GM18909 (cell line): ENCODE measurements around the gene CTBP1.

Experiments
- ATAC-seq: cut with Tn5 transposase; IDR thresholded peaks from one replicate; pipeline ENCODE4 v1.9.1; 2021; ENCODE audit warnings: mild to moderate bottlenecking; ENCODE audit not compliant: unreplicated experiment, poor library complexity

The CTBP1 gene

GRCh38 chr4:1226144-1226481, 22.8 kb downstream of the CTBP1 start:
- ATAC-seq = no peak

DNA sequence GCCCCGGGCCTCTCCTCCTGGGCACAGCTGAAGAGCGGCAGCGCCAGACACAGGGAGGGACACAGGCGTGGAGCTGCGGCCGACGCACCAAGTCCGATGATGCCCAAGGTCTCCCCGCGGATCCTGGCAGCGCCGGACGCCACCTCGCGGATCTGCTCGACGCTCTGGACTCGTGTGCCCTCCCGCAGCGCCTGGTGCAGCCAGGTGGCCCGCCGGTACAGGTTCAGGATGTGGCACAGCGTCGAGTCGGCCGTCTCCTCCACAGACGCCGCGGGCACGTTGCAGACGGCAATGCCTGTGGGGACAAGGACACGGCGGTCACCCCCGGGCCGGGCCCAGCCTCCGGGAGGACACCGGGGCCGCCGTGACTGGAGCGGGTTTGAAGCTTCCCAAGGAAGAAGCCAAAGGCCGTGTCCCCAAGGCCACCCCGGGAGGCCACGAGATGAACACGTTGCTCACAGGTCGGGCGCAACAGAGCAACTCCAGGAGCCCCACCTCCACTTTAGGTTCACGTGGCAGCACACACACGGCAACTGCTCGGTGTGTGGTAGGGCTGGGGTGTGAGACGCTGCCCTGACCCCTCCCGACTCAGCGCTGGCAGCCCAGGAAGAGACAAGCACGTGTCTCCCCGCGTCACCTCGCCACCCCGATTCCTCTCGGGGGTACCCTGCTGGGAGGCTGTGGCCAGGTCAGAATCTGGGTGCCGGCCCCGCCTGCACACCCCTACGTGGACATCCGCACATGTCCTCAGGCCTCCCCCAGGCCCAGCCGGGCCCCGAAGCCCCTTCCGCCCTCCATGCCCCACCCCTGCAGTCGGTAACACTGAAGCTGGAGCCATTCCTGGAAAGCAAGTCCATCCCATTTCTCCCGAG, 23.4 kb downstream of the CTBP1 start:
- no peak for ATAC-seq

- no peak for ATAC-seq
Observed at GRCh38 chr4:1223841-1224809, 24.8 kb downstream of the CTBP1 start.

GRCh38 chr4:1222938-1223690, 25.8 kb downstream of the CTBP1 start:
- no peak for ATAC-seq

GRCh38 chr4:1222036-1222789, 26.7 kb downstream of the CTBP1 start:
- no peak for ATAC-seq

DNA sequence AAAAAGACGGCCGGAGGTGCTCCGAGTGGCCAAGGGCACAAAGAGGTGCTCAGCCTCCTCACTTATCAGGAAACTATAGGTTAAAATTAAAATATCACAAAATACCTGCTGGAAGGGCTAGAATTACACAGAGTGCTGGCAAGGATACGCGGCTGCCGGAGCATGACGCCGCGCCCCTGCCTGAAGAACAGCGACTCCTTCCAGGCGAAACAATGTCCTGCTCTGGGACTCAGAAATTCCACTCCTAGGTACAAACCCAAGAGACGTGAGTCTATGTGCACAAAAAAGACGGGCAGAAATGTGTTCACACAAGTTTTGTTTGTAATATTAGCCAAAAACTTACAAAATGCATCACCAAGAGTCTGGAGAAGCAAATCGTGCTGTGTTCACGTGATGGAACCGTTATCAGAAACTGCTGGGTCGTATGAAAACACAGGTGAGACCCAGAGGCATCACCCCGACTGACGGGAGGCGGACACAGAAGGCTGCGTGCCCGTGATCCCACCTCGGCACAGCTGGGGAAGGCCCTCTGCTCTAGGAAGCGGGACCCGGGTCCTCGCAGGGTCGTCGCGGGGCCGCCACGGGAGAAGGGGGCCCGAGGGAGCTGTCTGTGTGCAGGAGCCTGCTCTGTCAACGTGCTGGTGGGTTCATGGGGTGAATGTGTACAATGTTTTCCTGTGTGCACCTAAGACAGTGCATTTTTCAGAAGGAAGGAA, 27.6 kb downstream of the CTBP1 start:
- ATAC-seq = no peak

DNA sequence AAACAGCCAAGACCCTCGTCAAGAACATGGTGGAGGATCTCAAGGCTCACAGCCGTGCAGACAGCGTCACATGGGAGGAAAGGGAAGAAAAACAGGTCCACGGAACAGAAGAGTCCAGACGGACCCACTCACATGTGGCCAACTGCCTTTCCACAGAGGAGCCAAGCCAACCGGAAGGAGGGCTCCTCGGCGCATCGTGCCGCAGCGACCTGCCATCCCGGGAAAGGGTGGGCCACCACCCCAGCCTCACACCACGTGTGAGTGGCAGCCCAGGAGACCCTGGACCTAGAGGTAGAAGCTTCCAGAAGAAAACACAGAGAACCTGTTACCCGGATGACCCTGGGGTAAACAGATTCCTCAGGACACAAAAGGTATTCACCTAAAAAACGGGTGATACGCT, 28.4 kb downstream of the CTBP1 start:
- ATAC-seq = no peak

DNA sequence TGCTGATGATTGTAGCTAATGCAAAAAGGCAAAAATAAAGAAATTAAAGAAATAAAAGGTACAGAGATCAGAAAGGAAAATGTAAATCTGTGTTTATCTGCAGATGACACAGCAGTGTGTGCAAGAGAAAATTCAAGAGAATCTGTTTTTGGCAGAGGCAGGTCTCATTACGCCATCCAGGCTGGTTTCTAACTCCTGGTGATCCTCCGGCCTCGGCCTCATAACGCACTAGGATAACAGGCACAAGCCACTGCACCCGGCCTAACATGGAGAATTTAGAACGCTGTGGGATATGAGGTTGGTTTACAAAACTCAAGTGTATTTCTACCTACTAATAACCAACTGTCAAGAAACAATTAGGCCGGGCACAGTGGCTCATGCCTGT, 29.4 kb downstream of the CTBP1 start:
- ATAC-seq = no peak

DNA sequence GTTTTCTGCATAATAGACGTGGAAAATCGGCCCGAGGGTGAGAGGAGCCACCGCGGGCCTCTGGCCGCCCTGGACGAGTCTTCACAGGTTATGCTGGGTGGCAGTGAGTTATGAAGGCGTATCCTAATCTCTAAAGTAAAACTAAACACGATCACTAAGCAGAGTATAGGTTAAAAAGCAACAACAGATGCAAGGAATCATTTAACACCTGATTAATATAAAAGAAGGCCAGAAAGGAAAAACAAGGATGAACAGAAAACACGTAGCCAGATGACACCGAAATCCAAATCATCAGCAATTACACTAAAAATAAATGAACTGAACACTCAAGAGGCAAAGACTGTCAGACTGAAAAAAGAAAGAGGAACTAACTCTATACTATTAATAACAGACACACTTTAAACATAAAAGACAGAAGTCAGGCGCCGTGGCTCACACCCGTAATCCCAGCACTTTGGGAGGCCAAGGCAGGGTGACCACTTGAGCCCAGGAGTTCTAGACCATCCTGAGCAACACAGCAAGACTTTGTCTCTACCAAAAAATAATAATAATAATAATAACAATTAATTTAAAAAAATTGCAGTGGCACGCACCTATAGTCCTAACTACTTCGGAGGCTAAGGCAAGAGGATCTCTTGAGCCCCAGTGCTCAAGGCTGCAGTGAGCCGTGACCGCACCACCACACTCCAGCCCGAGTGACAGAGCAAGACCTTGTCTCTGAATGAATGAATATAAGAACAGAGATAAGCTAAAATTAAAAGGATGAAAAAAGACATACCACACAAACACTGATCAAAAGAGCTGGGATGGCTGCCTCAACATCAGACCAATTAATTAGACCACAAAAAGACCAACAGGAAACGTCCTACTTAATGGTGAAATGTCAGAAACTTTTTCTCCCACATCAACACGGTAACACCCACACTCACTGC, 30.0 kb downstream of the CTBP1 start:
- peak; percentile 77 for ATAC-seq

DNA sequence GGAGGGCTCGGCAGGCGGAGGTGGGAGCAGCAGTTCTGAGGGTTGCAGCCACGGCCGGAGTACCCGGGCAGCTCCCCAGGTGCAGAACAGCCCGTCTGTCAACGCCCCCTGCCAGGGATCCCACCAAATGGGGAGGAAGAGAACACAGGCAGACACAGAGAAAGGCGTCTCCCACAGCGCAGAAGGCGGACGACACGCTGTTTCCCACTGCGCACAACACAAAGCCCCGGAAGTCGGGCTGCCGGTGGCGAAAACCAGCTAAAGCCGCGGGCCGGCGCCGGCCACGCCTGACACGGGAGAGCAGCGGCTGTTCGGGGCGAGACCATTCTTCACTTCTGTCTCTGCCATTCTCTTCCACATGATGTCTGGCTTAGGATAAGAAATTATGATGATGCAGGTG, 31.6 kb downstream of the CTBP1 start:
- ATAC-seq = no peak

DNA sequence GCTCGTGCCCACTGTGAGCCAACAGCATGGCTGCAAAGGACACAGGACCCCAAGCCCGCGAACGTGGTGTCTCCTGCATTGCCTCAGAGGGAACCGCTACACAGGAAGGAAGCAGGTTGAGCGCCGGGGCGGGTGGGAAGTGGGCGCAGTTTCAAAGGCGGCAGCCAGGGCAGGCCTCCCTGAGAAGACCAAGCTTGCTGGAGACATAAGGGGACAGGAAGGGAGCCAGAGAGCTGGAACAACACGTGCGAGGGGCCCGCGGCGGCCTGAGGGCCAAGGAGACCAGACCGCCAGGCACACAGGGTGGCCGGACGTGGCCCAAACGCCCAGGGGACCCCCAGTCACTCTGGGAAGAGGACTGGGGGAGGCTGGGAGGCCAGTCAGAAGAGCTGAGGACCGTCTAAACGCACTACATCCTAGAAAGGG, 32.0 kb downstream of the CTBP1 start:
- no peak for ATAC-seq

DNA sequence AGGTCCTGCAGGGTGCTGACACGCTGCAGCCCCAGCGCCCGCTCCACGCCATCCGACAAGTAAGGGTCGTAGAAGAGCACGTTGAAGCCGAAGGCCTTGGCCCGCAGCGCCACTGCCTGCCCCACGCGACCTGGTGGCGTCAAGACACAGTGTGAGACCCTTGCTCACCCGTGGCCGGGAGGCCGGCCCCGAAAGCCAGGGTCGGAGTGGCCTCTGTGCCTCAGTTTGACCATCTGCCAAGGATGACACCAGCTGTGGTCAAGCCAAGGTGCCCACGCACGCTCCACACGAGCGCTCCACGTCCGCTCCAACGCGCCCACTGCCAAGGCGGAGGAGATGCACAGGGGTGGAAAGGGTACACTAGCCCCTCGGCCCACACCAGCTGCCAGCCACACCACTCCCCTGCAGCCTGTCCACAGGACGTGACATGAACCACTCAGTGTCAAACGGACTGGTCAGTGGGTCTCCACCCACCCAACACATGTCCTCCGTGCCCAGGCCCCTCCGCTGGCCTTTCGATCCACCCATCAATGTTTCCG, 32.8 kb downstream of the CTBP1 start:
- no peak for ATAC-seq

DNA sequence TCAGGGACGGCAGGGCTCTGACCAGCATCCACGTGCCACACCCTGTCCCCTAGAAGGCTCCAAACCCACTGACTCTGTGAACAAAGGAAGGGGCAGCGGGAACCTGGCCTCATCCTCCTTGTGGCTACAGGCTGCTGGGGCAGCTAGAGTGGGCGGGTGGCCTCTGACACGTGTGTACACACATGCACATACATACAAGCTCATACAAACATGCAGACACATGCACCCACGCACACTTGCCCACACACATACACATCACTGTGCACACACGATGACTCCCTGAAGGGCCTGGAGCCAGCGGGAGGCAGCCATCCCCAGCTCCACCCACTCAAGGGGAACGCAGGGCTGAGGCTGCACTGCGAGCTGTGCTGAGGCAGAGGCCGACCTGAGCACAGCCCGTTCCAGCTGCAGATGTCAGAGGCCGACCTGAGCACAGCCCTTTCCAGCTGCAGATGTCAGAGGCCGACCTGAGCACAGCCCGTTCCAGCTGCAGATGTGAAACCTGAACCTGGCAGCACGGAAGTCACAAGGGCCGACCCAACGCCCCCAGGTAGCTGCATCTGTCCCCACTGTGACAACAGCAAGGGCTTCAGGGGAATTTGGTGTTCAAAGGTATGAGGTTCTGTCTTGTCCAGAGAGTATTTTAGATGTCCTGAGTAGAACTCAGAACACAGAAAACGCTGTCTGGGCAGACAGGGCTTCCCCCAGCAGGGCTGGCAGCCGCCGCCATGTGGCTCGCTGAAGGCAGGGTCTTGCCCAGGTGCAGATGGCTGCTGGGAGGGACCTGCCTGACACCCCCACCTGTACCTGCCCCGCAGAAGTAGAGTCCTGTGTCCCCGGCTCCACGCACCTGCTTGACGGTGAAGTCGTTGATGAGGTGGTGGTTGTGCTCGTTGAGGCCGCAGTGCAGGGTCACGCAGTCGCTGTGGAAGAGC, 33.5 kb downstream of the CTBP1 start:
- ATAC-seq = no peak

DNA sequence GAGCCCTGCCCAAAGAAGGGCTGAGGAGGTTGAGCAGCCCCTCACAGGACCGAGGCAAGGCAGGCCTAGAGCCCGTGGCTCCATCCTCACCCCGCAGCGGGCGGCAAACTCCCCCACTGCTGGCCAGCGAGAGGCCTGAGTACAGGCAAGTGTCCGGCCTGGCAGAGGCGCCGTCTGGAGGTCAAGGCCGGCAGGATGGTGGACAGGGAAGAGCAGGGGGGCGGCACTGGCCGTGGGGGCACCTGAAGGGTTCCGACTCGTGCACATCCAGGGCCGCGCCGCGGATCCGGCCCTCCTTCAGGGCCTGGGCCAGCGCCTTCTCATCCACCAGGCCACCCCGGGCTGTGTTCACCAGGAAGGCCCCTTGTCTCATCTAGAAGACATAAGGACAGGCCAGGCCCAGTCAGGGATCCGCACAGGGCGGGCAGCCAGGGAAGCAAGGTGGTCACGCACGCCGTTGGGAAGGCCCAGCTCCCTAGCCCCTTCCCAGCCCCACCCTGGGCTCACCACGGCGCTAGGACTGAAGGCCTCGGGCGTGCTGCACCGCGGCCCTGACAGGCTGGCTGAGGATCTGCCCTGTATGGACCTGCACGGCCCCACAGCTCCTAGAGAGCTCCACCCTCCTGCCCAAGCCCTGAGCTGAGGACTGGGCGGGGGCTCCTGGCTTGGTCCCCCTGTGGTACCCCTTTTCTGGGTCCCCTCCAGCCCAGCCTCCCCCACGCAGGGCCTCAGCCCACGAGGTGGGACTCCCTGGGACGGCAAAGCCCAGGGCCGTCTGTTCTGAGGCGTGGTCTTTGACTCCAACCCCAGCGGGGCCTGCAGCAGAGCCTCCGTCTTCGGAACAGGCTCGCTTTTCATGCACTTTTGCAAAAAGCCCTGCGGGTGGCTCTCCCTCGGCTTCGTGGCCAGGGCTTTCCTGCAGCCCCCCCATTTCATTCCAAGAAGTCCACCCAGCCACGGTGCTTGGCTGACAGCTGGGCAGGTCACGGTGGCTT, 34.5 kb downstream of the CTBP1 start:
- ATAC-seq = no peak

DNA sequence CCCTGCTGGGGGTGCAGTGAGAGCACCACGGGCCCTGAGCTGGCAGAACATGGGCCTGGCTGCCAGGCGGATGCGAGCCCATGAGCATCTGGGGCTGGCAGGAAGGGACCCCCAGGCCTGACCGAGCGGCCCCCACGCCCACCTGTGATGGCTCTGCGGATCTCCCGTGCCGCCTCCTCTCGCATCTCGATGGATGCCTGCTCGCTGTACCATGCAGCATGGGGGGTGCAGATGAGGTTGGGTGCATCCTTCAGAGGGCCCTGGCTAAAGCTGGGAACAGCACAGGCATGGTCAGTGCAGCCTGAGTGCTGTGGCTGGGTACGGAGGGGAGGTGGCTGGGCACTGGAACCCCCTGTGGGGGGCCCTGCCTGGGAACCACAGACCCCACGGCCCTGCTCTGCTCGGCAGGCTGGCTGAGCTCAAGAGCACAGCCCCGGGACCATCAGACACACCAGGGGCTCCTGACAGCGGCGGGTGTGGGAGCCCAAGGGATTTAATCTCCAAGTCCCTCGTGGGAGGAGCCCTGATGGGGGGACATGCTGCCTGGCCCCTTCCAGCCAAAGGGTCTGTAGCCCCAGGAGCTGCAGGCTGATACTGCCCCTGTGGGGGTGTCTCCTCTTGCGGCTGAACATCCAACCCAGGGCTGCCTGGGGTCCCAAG, 35.5 kb downstream of the CTBP1 start:
- no peak for ATAC-seq
